ENCODE measurements around the gene ACAA1. TPM values are rescaled to one million over a fixed set of nuclear protein-coding genes. Genes with fewer than 3 reads are reported as not detected.

ACAA1 gene
- polyA plus RNA-seq, 1 of the 3 experiments (the other 2 are of a cell fraction) = 86.4 TPM

GRCh38 chr3:38143511-38143910 is 6.6 kb upstream of the ACAA1 start:
- Histone ChIP-seq H3K9ac (no peak overlapping the region), H3K4me2 (no peak overlapping the region), H3K4me3 (ENCODE audit: low read depth in 2 of 2, low read length in 1 of 2) (no peak overlapping the region), H3K4me1 (ENCODE audit: control insufficient read depth in 1 of 2, insufficient read depth in 2 of 2, low read depth in 1 of 2, low read length in 1 of 2) (peaks cover 5 to 12% of the 10 kb centered on the region in 2 experiments; a peak in 1 of 4 replicates), H3K9me2 (no peaks in the 10 kb centered on the region), H3K79me2 (ENCODE audit: insufficient read depth) (peaks cover 18% of the 10 kb centered on the region), H3F3A (replicated peaks; ENCODE audit: insufficient read depth) (no peaks in the 10 kb centered on the region), H3K36me3 (replicated peaks in 1 of 2; ENCODE audit: control insufficient read depth in 1 of 2, insufficient read depth in 2 of 2, low read length in 1 of 2) (peaks cover 0 to 17% of the 10 kb centered on the region in 2 experiments), H3K27me3 (ENCODE audit: insufficient read depth) (no peaks in the 10 kb centered on the region), H4K20me1 (ENCODE audit: insufficient read depth) (no peaks in the 10 kb centered on the region), H2AFZ (ENCODE audit: low read depth) (no peak overlapping the region), H3K27ac (ENCODE audit: low read depth in 2 of 2, low read length in 1 of 2) (no peak overlapping the region), H3K9me3 (no peaks in the 10 kb centered on the region)
- POLR2A ChIA-PET = no interaction called here
- 67% methylated on average over 3 of the region's 3 CpGs for WGBS (ENCODE audit: low lambda C conversion rate)
- no peak for TF ChIP-seq TCF12 (IDR thresholded peaks at IDR 0.05)
- no peak for TF ChIP-seq POLR2AphosphoS5 (IDR thresholded peaks at IDR 0.05; ENCODE audit: low read depth, low read length)
- TF ChIP-seq RCOR1 (IDR thresholded peaks at IDR 0.05; ENCODE audit: low read length) = no peak
- no peak for TF ChIP-seq RXRA (IDR thresholded peaks at IDR 0.05; ENCODE audit: borderline replicate concordance, low read depth)
- TF ChIP-seq CHD2 (IDR thresholded peaks at IDR 0.05; ENCODE audit: low read length, partially characterized antibody) = no peak
- no peak for TF ChIP-seq USF2 (IDR thresholded peaks at IDR 0.05; ENCODE audit: borderline replicate concordance, low read depth, low read length)
- no peak for TF ChIP-seq TEAD4 (IDR thresholded peaks at IDR 0.05; ENCODE audit: borderline replicate concordance, insufficient read depth)
- no peak for TF ChIP-seq NRF1 (IDR thresholded peaks at IDR 0.05; ENCODE audit: low read depth, low read length)
- TF ChIP-seq TAF1 (IDR thresholded peaks at IDR 0.05; ENCODE audit: borderline replicate concordance, low read depth, low read length) = no peak
- no peak for TF ChIP-seq REST (IDR thresholded peaks at IDR 0.05; ENCODE audit: low read depth, low read length)
- TF ChIP-seq MXI1 (IDR thresholded peaks at IDR 0.05; ENCODE audit: low read depth, low read length) = no peak
- no peak for TF ChIP-seq YY1 (IDR thresholded peaks at IDR 0.05; ENCODE audit: low read depth)
- no peak for TF ChIP-seq PBX3 (IDR thresholded peaks at IDR 0.05)
- TF ChIP-seq EP300 (IDR thresholded peaks at IDR 0.05; ENCODE audit: borderline replicate concordance in 1 of 2, low read depth in 1 of 2, low read length in 1 of 2) = no peak
- TF ChIP-seq ELF1 (IDR thresholded peaks at IDR 0.05) = no peak
- no peak for TF ChIP-seq MEF2A (IDR thresholded peaks at IDR 0.05; ENCODE audit: borderline replicate concordance, low read depth)
- TF ChIP-seq FOXJ3 (CRISPR knock-in tag; IDR thresholded peaks at IDR 0.05) = no peak
- TF ChIP-seq JUND (IDR thresholded peaks at IDR 0.05) = no peak
- TF ChIP-seq RAD21 (IDR thresholded peaks at IDR 0.05; ENCODE audit: low read length) = no peak
- no peak for DNase-seq
- CTCF ChIA-PET = no interaction called here
